H1 (cell line): ENCODE measurements around the gene SCAF1. TPM values are rescaled to one million over a fixed set of nuclear protein-coding genes. Genes with fewer than 3 reads are reported as not detected.
A peak's percentile ranks its signal among the peaks of the same experiment; 100 is the strongest.

Experiments used
- CTCF ChIA-PET: fragments of 300-600 bp; sonication (Branson Sonifier 250); formaldehyde crosslinking; loops from one replicate; lab custom pipeline; 2021; ENCODE audit not compliant: partially characterized antibody; lab: Charles Lee
- POLR2A ChIA-PET: fragments of 300-600 bp; sonication (Branson Sonifier 250); formaldehyde crosslinking; loops from one replicate; lab custom pipeline; 2021; ENCODE audit warnings: inconsistent platforms; ENCODE audit not compliant: partially characterized antibody; lab: Charles Lee
- DNase-seq, 2 experiments: peaks; one replicate each; pipeline versions ENCODE4 v3.0.0 to v3.0.0-alpha.2; 2010 to 2022; ENCODE audit warnings: low spot score in 2 of 2, low read depth in 1 of 2, mixed read lengths in 1 of 2
- FAIRE-seq: peaks from 2 replicates; lab custom pipeline; 2011; peaks lifted over from hg19 to GRCh38; lab: Jason Lieb, UNC
- H2AFZ ChIP-seq: 2 replicates; pipeline ENCODE4 v1.8.1; 2012; ENCODE audit warnings: low read length, inconsistent platforms
- H2AK5ac ChIP-seq: 2 replicates; pipeline ENCODE4 v1.6.1; 2013; ENCODE audit warnings: low read depth, low read length
- H2BK120ac ChIP-seq: replicated peaks from 2 replicates; pipeline ENCODE3; 2013; ENCODE audit warnings: low read depth, low read length, inconsistent platforms
- H2BK12ac ChIP-seq: 2 replicates; pipeline ENCODE4 v1.6.1; 2013; ENCODE audit warnings: low read depth, low read length
- H2BK15ac ChIP-seq: 2 replicates; pipeline ENCODE4 v1.6.1; 2013; ENCODE audit warnings: low read length
- H2BK20ac ChIP-seq: 2 replicates; pipeline ENCODE4 v1.6.1; 2013; ENCODE audit warnings: low read length
- H2BK5ac ChIP-seq: 2 replicates; pipeline ENCODE4 v1.6.1; 2013; ENCODE audit warnings: low read depth, low read length
- H3K14ac ChIP-seq: 2 replicates; pipeline ENCODE4 v1.6.1; 2013; ENCODE audit warnings: inconsistent platforms; ENCODE audit not compliant: insufficient read length
- H3K18ac ChIP-seq: 2 replicates; pipeline ENCODE4 v1.6.1; 2013; ENCODE audit warnings: low read length; ENCODE audit errors: extremely low read depth
- H3K23ac ChIP-seq: 2 replicates; pipeline ENCODE4 v1.6.1; 2013; ENCODE audit warnings: inconsistent platforms; ENCODE audit not compliant: insufficient read length
- H3K23me2 ChIP-seq: 2 replicates; pipeline ENCODE4 v1.6.1; 2013; ENCODE audit warnings: low read depth, low read length
- H3K27ac ChIP-seq: 2 replicates; pipeline ENCODE4 v1.6.1; 2011; ENCODE audit warnings: low read depth, low read length, inconsistent platforms
- H3K27me3 ChIP-seq, 4 experiments: replicated peaks in 1 of 4; 1 replicate in 1 of 4; 2 replicates in 3 of 4; pipeline versions ENCODE4 v1.6.1 to v1.8.1; 2011 to 2013; ENCODE audit warnings: low read length in 3 of 4, mild to moderate bottlenecking in 3 of 4, inconsistent platforms in 2 of 4, mixed read lengths in 2 of 4, moderate library complexity in 1 of 4; ENCODE audit not compliant: control insufficient read depth in 3 of 4, insufficient read depth in 3 of 4; ENCODE audit errors: extremely low read depth in 1 of 4
- H3K36me3 ChIP-seq, 4 experiments: 2 replicates each; pipeline versions ENCODE4 v1.6.1 to v1.8.1; 2011 to 2013; ENCODE audit warnings: mild to moderate bottlenecking in 4 of 4, low read length in 3 of 4, moderate library complexity in 2 of 4, control low read depth in 1 of 4, inconsistent platforms in 1 of 4; ENCODE audit not compliant: insufficient read depth in 4 of 4, control insufficient read depth in 2 of 4
- H3K4ac ChIP-seq: replicated peaks from 2 replicates; pipeline ENCODE3; 2013; ENCODE audit warnings: low read length, low read depth, mixed read lengths, inconsistent platforms; ENCODE audit not compliant: insufficient read length
- H3K4me1 ChIP-seq, 4 experiments: replicated peaks in 1 of 4; 1 replicate in 1 of 4; 2 replicates in 3 of 4; pipeline versions ENCODE4 v1.6.1 to v1.8.1; 2011 to 2013; ENCODE audit warnings: low read length in 3 of 4, inconsistent platforms in 2 of 4, mixed read lengths in 1 of 4; ENCODE audit not compliant: insufficient read depth in 4 of 4, control insufficient read depth in 3 of 4
- H3K4me2 ChIP-seq, 2 experiments: 2 replicates each; pipeline versions ENCODE4 v1.6.1 to v1.8.1; 2011 to 2013; ENCODE audit warnings: low read depth in 2 of 2, low read length in 2 of 2, control low read depth in 1 of 2, inconsistent platforms in 1 of 2, mild to moderate bottlenecking in 1 of 2; ENCODE audit not compliant: insufficient read depth in 1 of 2
- H3K4me3 ChIP-seq, 4 experiments: fragments of 200-600, 300-600 bp in 1 of 4; sonication (generic), shearing (Covaris generic), sonication (Bioruptor Twin) in 1 of 4; 2 replicates each; pipeline versions ENCODE4 v1.5.1 to v1.8.1; 2011 to 2016; ENCODE audit warnings: low read length in 4 of 4, low read depth in 3 of 4, control low read depth in 2 of 4, inconsistent platforms in 2 of 4, mild to moderate bottlenecking in 2 of 4, mixed read lengths in 1 of 4, moderate library complexity in 1 of 4; ENCODE audit not compliant: insufficient read depth in 2 of 4; ENCODE audit errors: extremely low read depth in 1 of 4
- H3K56ac ChIP-seq: replicated peaks from 2 replicates; pipeline ENCODE3; 2013; ENCODE audit warnings: low read depth, mild to moderate bottlenecking, mixed read lengths, low read length, inconsistent platforms; ENCODE audit not compliant: insufficient read length
- H3K79me1 ChIP-seq: 2 replicates; pipeline ENCODE4 v1.6.1; 2013; ENCODE audit warnings: low read depth, low read length, control low read depth
- H3K79me2 ChIP-seq, 2 experiments: 2 replicates each; pipeline versions ENCODE4 v1.6.1 to v1.8.1; 2012 to 2013; ENCODE audit warnings: low read length in 2 of 2, mild to moderate bottlenecking in 2 of 2, inconsistent platforms in 1 of 2; ENCODE audit not compliant: insufficient read depth in 2 of 2, control insufficient read depth in 1 of 2
- H3K9ac ChIP-seq, 4 experiments: replicated peaks in 1 of 4; 1 replicate in 1 of 4; 2 replicates in 3 of 4; pipeline versions ENCODE4 v1.6.1 to v1.8.1; 2011 to 2013; ENCODE audit warnings: low read depth in 3 of 4, low read length in 3 of 4, control low read depth in 2 of 4, mild to moderate bottlenecking in 2 of 4, moderate library complexity in 2 of 4, inconsistent platforms in 1 of 4; ENCODE audit errors: extremely low read depth in 1 of 4
- H3K9me3 ChIP-seq, 2 experiments: 2 replicates each; pipeline versions ENCODE4 v1.6.1 to v1.8.1; 2012 to 2013; ENCODE audit warnings: mild to moderate bottlenecking in 2 of 2, moderate library complexity in 2 of 2, control low read depth in 1 of 2, inconsistent platforms in 1 of 2, low read depth in 1 of 2, low read length in 1 of 2, mixed read lengths in 1 of 2; ENCODE audit not compliant: insufficient read depth in 2 of 2
- H4K20me1 ChIP-seq, 2 experiments: replicated peaks in 1 of 2; 2 replicates each; pipeline versions ENCODE3 to v1.8.1; 2011 to 2013; ENCODE audit warnings: inconsistent platforms in 2 of 2, low read length in 2 of 2, mild to moderate bottlenecking in 1 of 2; ENCODE audit not compliant: insufficient read depth in 2 of 2, control insufficient read depth in 1 of 2
- H4K5ac ChIP-seq: 2 replicates; pipeline ENCODE4 v1.6.1; 2013; ENCODE audit warnings: low read length, low read depth, mixed read lengths, inconsistent platforms; ENCODE audit not compliant: insufficient read length
- H4K8ac ChIP-seq: 2 replicates; pipeline ENCODE4 v1.8.0; 2013; ENCODE audit warnings: mild to moderate bottlenecking, moderate library complexity, low read length, inconsistent platforms; ENCODE audit not compliant: insufficient read depth; ENCODE audit errors: extremely low read depth
- H4K91ac ChIP-seq: replicated peaks from 2 replicates; pipeline ENCODE3; 2013; ENCODE audit warnings: low read length, mixed read lengths, inconsistent platforms; ENCODE audit not compliant: insufficient read length
- CBX8 ChIP-seq: fragments of 300-800, 300-1000 bp; sonication (generic); IDR thresholded peaks from 2 replicates; pipeline ENCODE4 v1.7.1; 2016; ENCODE audit warnings: low read depth, low read length, borderline replicate concordance
- POLR2A ChIP-seq, 2 experiments: IDR thresholded peaks; 1 replicate in 1 of 2; 2 replicates in 1 of 2; pipeline ENCODE4 v1.6.1; 2011; ENCODE audit warnings: low read depth in 2 of 2, low read length in 2 of 2, mild to moderate bottlenecking in 2 of 2; ENCODE audit errors: control extremely low read depth in 1 of 2
- RAD21 ChIP-seq, 2 experiments: IDR thresholded peaks in 1 of 2; conservative IDR thresholded peaks in 1 of 2; 2 replicates each; pipeline ENCODE4 v1.6.1; 2011; ENCODE audit warnings: low read depth in 2 of 2, low read length in 2 of 2, improper control_type of control experiment in 1 of 2, inconsistent platforms in 1 of 2, mild to moderate bottlenecking in 1 of 2, moderate library complexity in 1 of 2
- SP4 ChIP-seq: IDR thresholded peaks from 2 replicates; pipeline ENCODE4 v1.6.1; 2012; ENCODE audit warnings: low read length, inconsistent platforms
- TAF1 ChIP-seq: IDR thresholded peaks from 2 replicates; pipeline ENCODE4 v1.6.1; 2011; ENCODE audit warnings: mild to moderate bottlenecking, low read depth, low read length
- YY1 ChIP-seq: IDR thresholded peaks from 2 replicates; pipeline ENCODE4 v1.6.1; 2011; ENCODE audit warnings: low read depth, mild to moderate bottlenecking, low read length
- WGBS, 2 experiments: shearing (Covaris generic) in 1 of 2; methylation state at CpG; one replicate each; pipeline versions ENCODE4 v1.1.6 to v1.1.7; 2013 to 2015; ENCODE audit warnings: low lambda C conversion rate in 2 of 2, mixed read lengths in 2 of 2, inconsistent platforms in 1 of 2, low coverage in 1 of 2, missing lambda C conversion rate in 1 of 2; ENCODE audit not compliant: insufficient replicate concordance in 2 of 2, insufficient coverage in 1 of 2, insufficient read length in 1 of 2; ENCODE audit errors: extremely low coverage in 1 of 2, missing lambda C conversion rate in 1 of 2; 5-methylcytosine and 5-hydroxymethylcytosine counted together
- polyA plus RNA-seq, 7 experiments: library from polyadenylated mRNA; depleted of rRNA in 3 of 7; stranded (reverse) in 5 of 7; unstranded in 2 of 7; fragments of >200 nt in 5 of 7; fragments of 200-250 nt in 2 of 7; gene quantifications; 1 replicate in 5 of 7; 2 replicates in 1 of 7; 4 replicates in 1 of 7; pipeline versions ENCODE4 v1.2.1 to v1.2.3, GENCODE V29; 2011 to 2013; ENCODE audit warnings: missing spikeins in 2 of 7, mixed read lengths in 2 of 7
- total RNA-seq: library from RNA; stranded (reverse); fragmentation: NEBNext Ultra II Directional; extraction: Animal tissue kit (Norgen Biotek cat#: 25700); gene quantifications from 2 replicates; pipeline ENCODE4 v1.2.1, GENCODE V29; 2021
- TF ChIP-seq, protein P1 (sequence below): IDR thresholded peaks from 2 replicates; pipeline ENCODE4 v1.6.1; 2011; ENCODE audit warnings: low read length, improper control_type of control experiment
- TF ChIP-seq, protein P2 (sequence below), 3 experiments: IDR thresholded peaks; 1 replicate in 2 of 3; 2 replicates in 1 of 3; pipeline versions ENCODE4 v1.5.1 to v1.6.1; 2011; ENCODE audit warnings: low read length in 3 of 3, mild to moderate bottlenecking in 3 of 3, inconsistent platforms in 2 of 3, low read depth in 1 of 3, moderate library complexity in 1 of 3; ENCODE audit not compliant: insufficient read depth in 1 of 3; ENCODE audit errors: control extremely low read depth in 1 of 3

Gene SCAF1
- total and polyA plus RNA-seq, 2 of the 8 experiments (the other 6 are each of a cell fraction or from before 2014, with no cell fraction given), result 9.7 to 81.7 TPM

DNA sequence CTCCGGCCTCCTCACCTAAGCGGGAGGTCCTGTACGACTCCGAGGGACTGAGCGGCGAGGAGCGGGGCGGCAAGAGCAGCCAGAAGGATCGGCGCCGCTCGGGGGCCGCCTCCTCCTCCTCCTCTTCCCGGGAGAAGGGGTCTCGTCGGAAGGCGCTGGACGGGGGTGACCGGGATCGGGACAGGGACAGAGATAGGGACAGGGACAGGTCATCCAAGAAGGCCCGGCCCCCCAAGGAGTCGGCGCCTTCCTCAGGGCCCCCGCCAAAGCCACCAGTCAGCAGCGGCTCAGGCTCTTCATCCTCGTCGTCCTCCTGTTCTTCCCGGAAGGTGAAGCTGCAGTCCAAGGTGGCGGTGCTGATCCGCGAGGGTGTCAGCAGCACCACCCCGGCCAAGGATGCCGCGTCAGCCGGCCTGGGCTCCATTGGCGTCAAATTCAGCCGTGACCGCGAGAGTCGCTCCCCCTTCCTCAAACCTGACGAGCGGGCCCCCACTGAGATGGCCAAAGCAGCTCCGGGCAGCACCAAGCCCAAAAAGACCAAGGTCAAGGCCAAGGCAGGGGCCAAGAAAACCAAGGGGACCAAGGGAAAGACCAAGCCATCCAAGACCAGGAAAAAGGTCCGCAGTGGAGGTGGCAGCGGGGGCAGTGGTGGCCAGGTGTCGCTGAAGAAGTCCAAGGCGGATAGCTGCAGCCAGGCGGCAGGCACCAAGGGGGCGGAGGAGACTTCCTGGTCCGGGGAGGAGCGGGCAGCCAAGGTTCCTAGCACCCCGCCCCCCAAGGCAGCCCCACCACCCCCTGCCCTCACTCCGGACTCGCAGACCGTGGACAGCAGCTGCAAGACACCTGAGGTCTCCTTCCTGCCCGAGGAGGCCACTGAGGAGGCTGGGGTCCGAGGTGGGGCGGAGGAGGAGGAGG is 10.8 kb downstream of the SCAF1 start:
- Histone ChIP-seq H3K18ac (no peak overlapping the region), H3K4me1 (peaks cover 0 to 14% (median 5%) of the 10 kb centered on the region in 4 experiments; a peak in 4 of 7 replicates), H2BK12ac (no peak overlapping the region), H3K27me3 (no peaks in the 10 kb centered on the region), H2BK5ac (no peak overlapping the region), H4K8ac (peak overlapping the region; percentile 4; the same call in 1 of the 2 replicates), H3K79me1 (peaks cover 7% of the 10 kb centered on the region; the same call in 1 of the 2 replicates), H3K27ac (no peak overlapping the region), H4K5ac (no peak overlapping the region), H2BK15ac (no peak overlapping the region), H3K14ac (no peak overlapping the region), H4K20me1 (peaks cover 6 to 17% of the 10 kb centered on the region in 2 experiments), H3K36me3 (peaks cover 13 to 69% (median 40%) of the 10 kb centered on the region in 4 experiments; a peak in 7 of 8 replicates), H3K56ac (no peak overlapping the region), H2AK5ac (no peak overlapping the region), H2BK120ac (no peak overlapping the region), H2BK20ac (no peak overlapping the region), H3K23ac (no peak overlapping the region), H2AFZ (no peak overlapping the region), H3K9ac (no peak overlapping the region), H3K79me2 (no peaks in the 10 kb centered on the region; a peak in 1 of 4 replicates), H3K4me3 (no peak overlapping the region), H3K9me3 (no peaks in the 10 kb centered on the region), H3K4ac (no peak overlapping the region), H3K23me2 (no peaks in the 10 kb centered on the region), H3K4me2 (no peak overlapping the region), H4K91ac (no peak overlapping the region)
- no peak for DNase-seq
- 96% methylated on average over 27 of the region's 58 CpGs; no CpG with 5 or more reads in 1 of the 2 experiments for WGBS, 2 experiments
- POLR2A ChIA-PET, result interaction anchor here (0.9 to 18.0 kb wide), 3 partner anchors 9 to 60 kb away, joined by 4 to 275 read pairs (median 236); partner anchors contain the start of genes PRMT1, RRAS and SCAF1
- CTCF ChIA-PET, result no interaction called here
- FAIRE-seq, result no peak
- no peak for TF ChIP-seq TAF1
- TF ChIP-seq, protein P1, sequence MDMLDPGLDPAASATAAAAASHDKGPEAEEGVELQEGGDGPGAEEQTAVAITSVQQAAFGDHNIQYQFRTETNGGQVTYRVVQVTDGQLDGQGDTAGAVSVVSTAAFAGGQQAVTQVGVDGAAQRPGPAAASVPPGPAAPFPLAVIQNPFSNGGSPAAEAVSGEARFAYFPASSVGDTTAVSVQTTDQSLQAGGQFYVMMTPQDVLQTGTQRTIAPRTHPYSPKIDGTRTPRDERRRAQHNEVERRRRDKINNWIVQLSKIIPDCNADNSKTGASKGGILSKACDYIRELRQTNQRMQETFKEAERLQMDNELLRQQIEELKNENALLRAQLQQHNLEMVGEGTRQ, result no peak
- TF ChIP-seq RAD21 (IDR thresholded peaks at IDR 0.05 in 1 of 2, conservative IDR thresholded peaks at IDR 0.05 in 1 of 2; ENCODE audit: low read depth in 2 of 2, low read length in 2 of 2), result no peak
- no peak for TF ChIP-seq CBX8
- no peak for TF ChIP-seq SP4
- TF ChIP-seq YY1, result no peak
- no peak for TF ChIP-seq POLR2A (IDR thresholded peaks at IDR 0.05; ENCODE audit: control extremely low read depth in 1 of 2, low read depth in 2 of 2, low read length in 2 of 2)
- TF ChIP-seq, protein P2, sequence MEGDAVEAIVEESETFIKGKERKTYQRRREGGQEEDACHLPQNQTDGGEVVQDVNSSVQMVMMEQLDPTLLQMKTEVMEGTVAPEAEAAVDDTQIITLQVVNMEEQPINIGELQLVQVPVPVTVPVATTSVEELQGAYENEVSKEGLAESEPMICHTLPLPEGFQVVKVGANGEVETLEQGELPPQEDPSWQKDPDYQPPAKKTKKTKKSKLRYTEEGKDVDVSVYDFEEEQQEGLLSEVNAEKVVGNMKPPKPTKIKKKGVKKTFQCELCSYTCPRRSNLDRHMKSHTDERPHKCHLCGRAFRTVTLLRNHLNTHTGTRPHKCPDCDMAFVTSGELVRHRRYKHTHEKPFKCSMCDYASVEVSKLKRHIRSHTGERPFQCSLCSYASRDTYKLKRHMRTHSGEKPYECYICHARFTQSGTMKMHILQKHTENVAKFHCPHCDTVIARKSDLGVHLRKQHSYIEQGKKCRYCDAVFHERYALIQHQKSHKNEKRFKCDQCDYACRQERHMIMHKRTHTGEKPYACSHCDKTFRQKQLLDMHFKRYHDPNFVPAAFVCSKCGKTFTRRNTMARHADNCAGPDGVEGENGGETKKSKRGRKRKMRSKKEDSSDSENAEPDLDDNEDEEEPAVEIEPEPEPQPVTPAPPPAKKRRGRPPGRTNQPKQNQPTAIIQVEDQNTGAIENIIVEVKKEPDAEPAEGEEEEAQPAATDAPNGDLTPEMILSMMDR (IDR thresholded peaks at IDR 0.05; ENCODE audit: control extremely low read depth in 1 of 3, insufficient read depth in 1 of 3, low read depth in 1 of 3, low read length in 3 of 3), result no peak
